ENCODE results near the gene HNRNPH1. TPM values are rescaled to one million over a fixed set of nuclear protein-coding genes. Genes with fewer than 3 reads are reported as not detected.

The HNRNPH1 gene
- total and polyA plus RNA-seq, 2 of the 13 experiments (the other 11 are each of a cell fraction or from before 2014, with no cell fraction given) = 382 to 1,064 TPM

- Histone ChIP-seq H3K4me3 (replicated peaks in 1 of 3; ENCODE audit: insufficient read depth in 1 of 3, low read depth in 2 of 3, low read length in 3 of 3) (no peak overlapping the region), H3K79me2 (ENCODE audit: insufficient read depth, low read length) (no peaks in the 10 kb centered on the region), H3K9ac (ENCODE audit: insufficient read depth, low read depth, low read length) (no peak overlapping the region), H3K4me2 (ENCODE audit: low read depth, low read length) (no peak overlapping the region), H3K27ac (ENCODE audit: extremely low read length, insufficient read depth, low read length) (no peak overlapping the region), H3K9me3 (ENCODE audit: low read length) (no peaks in the 10 kb centered on the region), H4K20me1 (ENCODE audit: insufficient read depth, low read length) (no peaks in the 10 kb centered on the region), H3K36me3 (replicated peaks in 1 of 2; ENCODE audit: control insufficient read depth in 1 of 2, insufficient read depth in 2 of 2, low read length in 2 of 2) (peaks cover 18 to 43% of the 10 kb centered on the region in 2 experiments), H2AFZ (ENCODE audit: low read length) (no peak overlapping the region), H3K27me3 (ENCODE audit: control insufficient read depth in 1 of 2, insufficient read depth in 2 of 2, low read length in 2 of 2) (no peaks in the 10 kb centered on the region), H3K4me1 (ENCODE audit: insufficient read depth, low read length) (no peaks in the 10 kb centered on the region)
- ATAC-seq (no peak), DNase-seq (ENCODE audit: low spot score) (no peak), FAIRE-seq (no peak)
- CTCF ChIA-PET (ENCODE audit: low intra/inter-chr PET ratio, low total read pairs) = no interaction called here
- 93% methylated on average over 3 of the region's 3 CpGs for WGBS (ENCODE audit: low lambda C conversion rate)
- POLR2A ChIA-PET = no interaction called here
- no peak for TF ChIP-seq CTCF (CRISPR knock-in tag; IDR thresholded peaks at IDR 0.05)
- no peak for TF ChIP-seq RBM39 (IDR thresholded peaks at IDR 0.05; ENCODE audit: low read depth, low read length, poor library complexity, severe bottlenecking)
- no peak for TF ChIP-seq CENPT (CRISPR knock-in tag; IDR thresholded peaks at IDR 0.05; ENCODE audit: low read depth)
- intact Hi-C loops (cut with micrococcal nuclease; ENCODE audit: unreplicated experiment) (no loop called here), in situ Hi-C loops (cut with HindIII; ENCODE audit: extremely low pct_ligation_motif_present, low pct_unique_long_range_greater_than_20kb) (no loop called here)
- BruUV-seq (replicated peaks) = no TSS peak
Measured at GRCh38 chr5:179588166-179588565, 35.3 kb downstream of the HNRNPH1 start.

- no TSS peak for BruUV-seq (replicated peaks)
- peaks cover 21 to 39% of the 10 kb centered on the region in 2 experiments for H3K36me3 ChIP-seq (replicated peaks in 1 of 2; ENCODE audit: control insufficient read depth in 1 of 2, insufficient read depth in 2 of 2, low read length in 2 of 2)
- H3K79me2 ChIP-seq (ENCODE audit: insufficient read depth, low read length) = no peaks in the 10 kb centered on the region
- no peaks in the 10 kb centered on the region for H3K4me1 ChIP-seq (ENCODE audit: insufficient read depth, low read length)
- H3K9me3 ChIP-seq (ENCODE audit: low read length) = no peaks in the 10 kb centered on the region
- FAIRE-seq (no peak), ATAC-seq (no peak), DNase-seq (ENCODE audit: low spot score) (no peak)
- H2AFZ ChIP-seq (ENCODE audit: low read length) = no peak overlapping the region
- CTCF ChIA-PET (ENCODE audit: low intra/inter-chr PET ratio, low total read pairs) = no interaction called here
- POLR2A ChIA-PET = no interaction called here
- 96% methylated on average over 8 of the region's 9 CpGs for WGBS (ENCODE audit: low lambda C conversion rate)
- no peak overlapping the region for H3K4me3 ChIP-seq (replicated peaks in 1 of 3; ENCODE audit: insufficient read depth in 1 of 3, low read depth in 2 of 3, low read length in 3 of 3)
- H4K20me1 ChIP-seq (ENCODE audit: insufficient read depth, low read length) = no peaks in the 10 kb centered on the region
- no peak overlapping the region for H3K4me2 ChIP-seq (ENCODE audit: low read depth, low read length)
- no peak for TF ChIP-seq GTF3A (CRISPR knock-in tag; conservative IDR thresholded peaks at IDR 0.05)
- TF ChIP-seq ERF (CRISPR knock-in tag; IDR thresholded peaks at IDR 0.05) = no peak
- TF ChIP-seq ZNF557 (CRISPR knock-in tag; IDR thresholded peaks at IDR 0.05) = no peak
- no peak for TF ChIP-seq TGIF2 (CRISPR knock-in tag; IDR thresholded peaks at IDR 0.05)
- no peak for TF ChIP-seq CBX2 (IDR thresholded peaks at IDR 0.05; ENCODE audit: low read depth, low read length)
- no peak for TF ChIP-seq CBX2 (CRISPR knock-in tag; IDR thresholded peaks at IDR 0.05; ENCODE audit: low read depth)
- TF ChIP-seq RAD21 (CRISPR knock-in tag; IDR thresholded peaks at IDR 0.05) = no peak
- no peak for TF ChIP-seq ZSCAN5A (CRISPR knock-in tag; IDR thresholded peaks at IDR 0.05; ENCODE audit: borderline replicate concordance)
- no peak for TF ChIP-seq HNRNPLL (IDR thresholded peaks at IDR 0.05; ENCODE audit: low read depth, low read length, poor library complexity, severe bottlenecking)
- TF ChIP-seq SRF (IDR thresholded peaks at IDR 0.05; ENCODE audit: low read depth, low read length) = no peak
- TF ChIP-seq PHF5A (CRISPR knock-in tag; IDR thresholded peaks at IDR 0.05; ENCODE audit: low read depth, unreplicated experiment) = no peak
- TF ChIP-seq HDAC2 (CRISPR knock-in tag; IDR thresholded peaks at IDR 0.05) = no peak
- no peak for TF ChIP-seq RFXANK (CRISPR knock-in tag; IDR thresholded peaks at IDR 0.05)
- in situ Hi-C loops (cut with HindIII; ENCODE audit: extremely low pct_ligation_motif_present, low pct_unique_long_range_greater_than_20kb) (no loop called here), intact Hi-C loops (cut with micrococcal nuclease; ENCODE audit: unreplicated experiment) (no loop called here)
- H3K27ac ChIP-seq (ENCODE audit: extremely low read length, insufficient read depth, low read length) = no peak overlapping the region
- no peaks in the 10 kb centered on the region for H3K27me3 ChIP-seq (ENCODE audit: control insufficient read depth in 1 of 2, insufficient read depth in 2 of 2, low read length in 2 of 2)
- H3K9ac ChIP-seq (ENCODE audit: insufficient read depth, low read depth, low read length) = no peak overlapping the region
Measured at GRCh38 chr5:179585941-179586401, 37.5 kb downstream of the HNRNPH1 start.

Data from HepG2 (cell line).